ENCODE data around the gene MSH2. TPM values are rescaled to one million over a fixed set of nuclear protein-coding genes. Genes with fewer than 3 reads are reported as not detected.

MSH2 gene
- total RNA-seq, 1 donor from 2014 or later, result 9.3 TPM

- DNase-seq (ENCODE audit: extremely low spot score in 2 of 2), result no peak
These were observed 23.6 kb upstream of the MSH2 start for GRCh38 chr2:47379384-47379783.

GRCh38 chr2:47381408-47381807 is 21.5 kb upstream of the MSH2 start:
- intact Hi-C loops (cut with DNase I), result loop anchor here (10.0 kb wide), 1 partner anchor 47 kb away; no protein-coding TSS in a partner anchor
- no peaks in the 10 kb centered on the region for H3K4me1 ChIP-seq
- H3K27me3 ChIP-seq, result no peaks in the 10 kb centered on the region
- no peaks in the 10 kb centered on the region for H3K36me3 ChIP-seq
- no peak overlapping the region for H3K27ac ChIP-seq
- no peak for TF ChIP-seq POLR2A (IDR thresholded peaks at IDR 0.05)
- TF ChIP-seq CTCF (IDR thresholded peaks at IDR 0.05), result no peak
- TF ChIP-seq POLR2AphosphoS5 (IDR thresholded peaks at IDR 0.05; ENCODE audit: insufficient read depth in 1 of 2, low read depth in 1 of 2), result no peak
- H3K9me3 ChIP-seq, result no peaks in the 10 kb centered on the region
- DNase-seq (ENCODE audit: extremely low spot score in 2 of 2), result no peak
- H3K4me3 ChIP-seq, result no peak overlapping the region

More at GRCh38 chr2:47379384-47379783, 23.6 kb upstream of the MSH2 start:
- no peaks in the 10 kb centered on the region for H3K27me3 ChIP-seq
- H3K9me3 ChIP-seq, result no peaks in the 10 kb centered on the region
- TF ChIP-seq POLR2AphosphoS5 (IDR thresholded peaks at IDR 0.05; ENCODE audit: insufficient read depth in 1 of 2, low read depth in 1 of 2), result no peak
- TF ChIP-seq CTCF (IDR thresholded peaks at IDR 0.05), result no peak
- TF ChIP-seq POLR2A (IDR thresholded peaks at IDR 0.05), result no peak
- intact Hi-C loops (cut with DNase I), result no loop called here
- H3K27ac ChIP-seq, result no peak overlapping the region
- H3K36me3 ChIP-seq, result no peaks in the 10 kb centered on the region
- no peaks in the 10 kb centered on the region for H3K4me1 ChIP-seq
- H3K4me3 ChIP-seq, result no peak overlapping the region

GRCh38 chr2:47386551-47386950 is 16.4 kb upstream of the MSH2 start:
- Histone ChIP-seq H3K27me3 (no peaks in the 10 kb centered on the region), H3K27ac (no peak overlapping the region), H3K36me3 (no peaks in the 10 kb centered on the region), H3K4me1 (no peaks in the 10 kb centered on the region), H3K9me3 (no peaks in the 10 kb centered on the region), H3K4me3 (no peak overlapping the region)
- DNase-seq (ENCODE audit: extremely low spot score in 2 of 2), result no peak
- no peak for TF ChIP-seq CTCF (IDR thresholded peaks at IDR 0.05)
- TF ChIP-seq POLR2A (IDR thresholded peaks at IDR 0.05), result no peak
- TF ChIP-seq POLR2AphosphoS5 (IDR thresholded peaks at IDR 0.05; ENCODE audit: insufficient read depth in 1 of 2, low read depth in 1 of 2), result no peak
- intact Hi-C loops (cut with DNase I), result loop anchor here (10.0 kb wide), 1 partner anchor 52 kb away; no protein-coding TSS in a partner anchor

GRCh38 chr2:47388888-47389287 is 14.1 kb upstream of the MSH2 start:
- Histone ChIP-seq H3K4me3 (no peak overlapping the region), H3K36me3 (no peaks in the 10 kb centered on the region), H3K9me3 (no peaks in the 10 kb centered on the region), H3K4me1 (no peaks in the 10 kb centered on the region), H3K27ac (no peak overlapping the region), H3K27me3 (no peaks in the 10 kb centered on the region)
- no peak for TF ChIP-seq CTCF (IDR thresholded peaks at IDR 0.05)
- TF ChIP-seq POLR2AphosphoS5 (IDR thresholded peaks at IDR 0.05; ENCODE audit: insufficient read depth in 1 of 2, low read depth in 1 of 2), result no peak
- no peak for TF ChIP-seq POLR2A (IDR thresholded peaks at IDR 0.05)
- intact Hi-C loops (cut with DNase I), result loop anchor here (10.0 kb wide), 1 partner anchor 54 kb away; no protein-coding TSS in a partner anchor
- DNase-seq (ENCODE audit: extremely low spot score in 2 of 2), result no peak

- no peaks in the 10 kb centered on the region for H3K36me3 ChIP-seq
- no peaks in the 10 kb centered on the region for H3K27me3 ChIP-seq
- no peak for DNase-seq (ENCODE audit: extremely low spot score in 2 of 2)
- intact Hi-C loops (cut with DNase I), result loop anchor here (10.0 kb wide), 1 partner anchor 55 kb away; no protein-coding TSS in a partner anchor
- no peaks in the 10 kb centered on the region for H3K4me1 ChIP-seq
- TF ChIP-seq POLR2A (IDR thresholded peaks at IDR 0.05) (no peak), POLR2AphosphoS5 (IDR thresholded peaks at IDR 0.05; ENCODE audit: insufficient read depth in 1 of 2, low read depth in 1 of 2) (no peak)
- H3K4me3 ChIP-seq, result no peak overlapping the region
- no peak overlapping the region for H3K27ac ChIP-seq
- H3K9me3 ChIP-seq, result no peaks in the 10 kb centered on the region
These were observed 13.3 kb upstream of the MSH2 start for GRCh38 chr2:47389692-47390091.

Data from vagina (tissue), 2 donors.